Stimulated activated CD4-positive, alpha-beta T cell treated with anti-CD3 and anti-CD28 coated beads, Interleukin-15, amount 100 ng/mL, for 1 hour (primary cell): ENCODE results near the gene PDP2.
"Not testable (repeated sequence)": the region's sequence is repeated elsewhere in the genome, so short reads cannot be mapped to it uniquely, and the experiment has no call there.

Experiments used
- DNase-seq, 2 donors: peaks; one replicate each; pipeline ENCODE4 v3.0.0-alpha.2; 2020; ENCODE audit warnings: low read depth in 1 of 2, low spot score in 1 of 2

Gene PDP2

DNA sequence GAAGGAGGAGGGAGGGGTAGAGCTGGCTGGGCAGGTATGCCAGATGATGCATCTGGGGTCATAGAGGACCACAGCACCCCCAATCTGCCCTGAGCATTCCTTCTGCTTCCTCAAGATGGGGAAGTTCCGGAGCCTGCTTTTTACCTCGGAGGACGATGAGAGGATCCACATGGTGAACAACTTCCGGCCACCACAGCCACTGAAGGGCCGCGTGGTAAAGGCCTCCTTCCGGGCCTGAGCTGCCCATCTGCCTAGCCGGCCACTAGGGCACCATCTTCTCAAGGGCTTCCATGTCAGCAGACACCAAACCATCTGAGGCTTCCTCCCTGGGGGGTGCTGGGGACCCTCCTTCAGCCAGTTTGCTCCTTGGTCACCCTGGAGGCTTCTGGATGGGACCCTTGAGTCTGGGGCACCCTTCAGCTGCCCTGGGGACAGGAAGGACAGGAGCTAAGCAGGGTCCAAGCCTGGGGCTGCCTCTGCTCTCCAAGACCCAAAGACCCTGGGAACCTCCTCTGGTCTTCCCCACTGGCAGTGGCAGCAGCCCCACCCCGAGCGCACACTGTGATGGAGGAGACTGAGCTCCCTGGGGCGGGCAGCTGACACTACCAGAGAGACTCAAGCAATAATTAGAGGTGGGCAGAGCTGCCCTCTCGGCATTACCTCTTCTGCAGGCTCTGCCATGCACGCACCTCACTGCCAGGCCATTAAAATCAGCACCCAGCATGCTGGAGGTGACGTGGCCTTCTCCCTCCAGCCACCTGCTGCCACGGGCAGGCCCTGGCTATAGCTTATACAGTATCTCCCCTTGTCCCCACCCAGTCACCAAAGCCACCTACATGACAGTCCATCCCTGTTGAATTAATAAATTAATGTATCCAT, 26.8 kb upstream of the PDP2 start:
- DNase-seq: no peak

GRCh38 chr16:66856184-66856730, 24.1 kb upstream of the PDP2 start:
- DNase-seq: no peak

DNA sequence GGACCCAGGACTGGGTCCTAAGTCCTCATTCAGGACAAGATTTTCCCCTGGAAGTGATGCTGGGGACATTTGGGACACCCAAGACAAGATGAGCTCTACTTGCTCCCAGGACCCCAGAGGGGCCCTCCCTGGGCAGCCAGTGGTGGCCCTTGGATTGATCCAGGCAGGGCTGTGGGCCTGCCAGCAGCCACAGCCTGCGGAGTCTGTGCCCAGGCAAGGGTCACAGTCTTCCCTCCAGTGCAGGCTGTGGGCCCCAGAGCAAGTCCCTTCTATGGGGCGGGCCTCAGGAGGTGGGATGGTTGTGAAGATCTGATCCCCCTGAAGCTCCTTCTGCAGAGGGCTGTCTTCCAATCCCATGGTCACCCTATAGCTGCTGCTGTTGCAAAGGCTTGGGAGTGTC, 23.5 kb upstream of the PDP2 start:
- no peak for DNase-seq

DNA sequence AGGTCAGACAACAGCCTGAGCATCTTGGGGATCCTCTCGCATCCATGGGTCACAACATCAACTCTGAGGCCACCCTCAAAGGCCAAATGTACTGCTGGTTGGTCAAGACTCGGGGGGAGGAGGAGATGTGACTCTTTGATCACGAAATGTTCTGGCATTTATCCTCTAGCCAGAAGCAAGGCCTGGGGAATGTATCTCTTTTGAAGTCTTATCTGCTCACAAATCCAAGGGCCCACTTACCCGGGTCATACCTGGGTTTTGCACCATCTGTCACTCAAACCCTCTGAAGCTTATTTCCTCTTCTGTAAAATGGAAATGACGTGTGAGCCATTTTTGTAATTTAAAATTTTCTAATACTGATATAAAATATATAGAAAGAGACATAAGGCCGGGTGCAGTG, 22.9 kb upstream of the PDP2 start:
- DNase-seq: no peak

- DNase-seq: no peak
Measured at GRCh38 chr16:66858740-66859396, 21.4 kb upstream of the PDP2 start.

DNA sequence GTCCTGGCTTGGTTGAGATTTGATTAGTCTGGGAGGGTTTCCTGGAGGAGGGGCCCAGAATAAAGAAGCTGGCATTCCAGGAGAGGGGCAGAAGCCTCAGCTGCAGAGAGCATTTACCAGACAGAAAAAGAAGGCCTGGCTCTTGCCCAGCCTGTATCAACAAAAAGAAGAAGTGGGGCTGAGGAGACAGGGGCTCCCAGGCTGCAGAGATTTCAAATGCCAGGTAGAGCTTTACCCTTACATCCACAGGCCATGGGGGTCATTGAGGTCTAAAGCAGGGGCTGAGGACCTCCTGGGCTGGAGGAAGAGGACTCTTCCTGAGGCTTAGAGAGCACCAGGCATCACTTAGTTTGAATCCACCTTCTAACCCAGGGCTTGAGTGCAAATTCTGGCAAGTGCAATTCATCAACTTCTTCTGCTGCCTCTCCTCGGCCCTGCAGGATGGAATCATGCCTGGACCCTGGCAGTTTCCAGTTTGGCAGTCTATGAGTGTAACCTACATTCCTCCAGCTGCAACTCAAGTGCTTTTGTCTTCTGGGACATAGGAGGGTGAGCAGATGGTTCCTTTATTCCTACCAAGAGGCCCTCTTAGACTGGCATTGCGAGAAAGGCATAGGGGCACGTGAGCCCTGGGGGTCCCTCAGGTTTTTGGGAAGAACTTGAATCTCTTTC, 20.8 kb upstream of the PDP2 start:
- no peak for DNase-seq

DNA sequence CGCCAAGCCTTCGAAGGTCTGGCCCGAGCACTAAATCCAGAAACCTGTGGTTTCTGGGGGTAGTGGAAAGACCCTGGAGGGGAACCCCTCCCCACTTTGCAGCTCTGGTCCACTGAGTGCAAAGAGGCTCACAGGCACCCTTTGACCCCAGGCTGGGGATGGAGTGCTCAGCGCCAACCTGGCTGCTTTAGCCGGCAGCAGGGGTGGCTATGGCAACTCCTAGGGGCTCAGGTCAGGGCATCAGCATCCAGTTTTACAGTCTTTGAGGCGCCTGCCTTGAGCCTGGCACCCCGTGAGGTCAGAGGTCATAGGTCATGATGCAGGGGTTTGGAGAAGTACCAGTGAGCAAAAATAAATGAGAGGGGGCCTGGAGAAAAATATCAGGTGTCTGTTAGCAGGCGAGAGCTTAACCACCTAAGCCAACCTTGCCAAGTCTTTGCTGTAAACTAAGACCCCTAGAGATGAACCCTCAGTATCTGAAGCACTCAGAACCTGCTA, 18.2 kb upstream of the PDP2 start:
- no peak for DNase-seq

DNA sequence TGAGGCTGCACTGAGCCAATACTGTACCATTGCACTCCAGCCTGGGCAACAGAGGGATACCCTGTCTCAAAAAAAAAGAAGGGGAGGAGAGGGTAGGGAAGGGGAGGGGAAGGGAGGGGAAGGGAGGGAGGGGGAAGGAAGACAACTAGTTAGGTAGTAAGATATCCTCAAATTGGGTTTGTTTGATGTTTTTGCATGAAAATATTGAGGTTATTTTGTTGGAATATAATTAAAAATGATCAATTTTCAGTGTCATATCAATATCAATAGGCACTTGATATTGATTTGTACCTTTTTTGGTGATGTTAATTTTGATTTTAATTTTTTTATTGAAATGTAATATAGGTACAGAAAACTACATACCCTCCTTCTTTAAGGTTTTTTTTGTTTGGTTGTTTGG, 16.6 kb upstream of the PDP2 start:
- no peak for DNase-seq

DNA sequence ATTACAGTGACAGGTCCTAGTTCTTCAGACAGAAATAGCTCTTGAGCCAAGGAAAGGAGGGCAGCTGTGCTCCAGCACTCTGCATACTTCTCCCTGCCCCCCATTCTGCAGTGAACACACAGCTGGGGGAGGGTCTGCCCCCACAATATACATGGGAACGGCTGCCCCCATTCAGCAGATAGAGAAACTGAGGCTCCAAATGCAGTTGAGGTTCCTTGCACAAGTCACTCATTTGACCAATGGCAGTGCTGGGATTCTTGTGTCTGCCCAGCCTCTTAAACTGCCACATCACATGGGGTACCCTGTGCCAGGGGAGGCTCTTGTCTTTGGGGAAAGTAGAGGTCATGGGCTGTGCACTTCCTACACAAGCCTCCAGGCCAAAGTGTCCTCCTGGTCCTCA, 10.9 kb upstream of the PDP2 start:
- DNase-seq: no peak

DNA sequence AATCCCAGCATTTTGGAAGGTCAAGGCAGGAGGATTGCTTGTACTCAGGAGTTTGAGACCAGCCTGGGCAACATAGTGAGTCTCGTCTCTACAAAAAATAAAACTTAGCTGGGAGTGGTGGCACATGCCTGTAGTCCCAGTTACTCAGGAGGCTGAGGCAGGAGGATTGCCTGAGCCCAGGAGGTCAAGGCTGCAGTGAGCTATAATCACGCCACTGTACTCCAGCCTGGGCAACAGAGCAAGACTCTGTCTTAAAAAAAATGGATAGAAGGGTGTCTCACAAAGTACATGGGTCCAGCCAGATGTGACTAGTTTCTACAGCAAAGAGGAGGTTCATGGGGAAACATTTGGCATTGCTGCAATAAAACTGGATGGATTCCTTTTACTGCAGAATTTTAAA, 9.0 kb upstream of the PDP2 start:
- not testable (repeated sequence) for DNase-seq

GRCh38 chr16:66871840-66872239, 8.5 kb upstream of the PDP2 start:
- DNase-seq: no peak

DNA sequence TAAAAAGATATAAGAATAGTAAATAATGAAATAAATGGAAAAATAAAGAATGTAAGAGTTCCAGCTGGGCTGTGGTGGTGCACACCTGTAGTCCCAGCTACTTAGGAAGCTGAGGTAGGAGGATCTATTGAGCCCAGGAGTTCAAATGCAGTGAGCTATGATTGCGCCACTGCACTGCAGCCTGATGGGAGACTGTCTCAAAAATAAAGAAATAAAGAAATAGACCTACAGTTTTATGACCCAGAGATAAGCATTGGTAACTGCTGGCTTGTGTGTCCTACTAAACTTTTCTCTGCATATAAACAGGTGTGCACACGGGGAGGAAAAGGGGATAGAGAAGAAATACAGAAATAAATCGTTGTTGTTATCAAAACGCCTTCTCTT, 7.8 kb upstream of the PDP2 start:
- DNase-seq: no peak

- peak; percentile 77 to 78 for DNase-seq
Measured at GRCh38 chr16:66872943-66873684, 7.2 kb upstream of the PDP2 start.

DNA sequence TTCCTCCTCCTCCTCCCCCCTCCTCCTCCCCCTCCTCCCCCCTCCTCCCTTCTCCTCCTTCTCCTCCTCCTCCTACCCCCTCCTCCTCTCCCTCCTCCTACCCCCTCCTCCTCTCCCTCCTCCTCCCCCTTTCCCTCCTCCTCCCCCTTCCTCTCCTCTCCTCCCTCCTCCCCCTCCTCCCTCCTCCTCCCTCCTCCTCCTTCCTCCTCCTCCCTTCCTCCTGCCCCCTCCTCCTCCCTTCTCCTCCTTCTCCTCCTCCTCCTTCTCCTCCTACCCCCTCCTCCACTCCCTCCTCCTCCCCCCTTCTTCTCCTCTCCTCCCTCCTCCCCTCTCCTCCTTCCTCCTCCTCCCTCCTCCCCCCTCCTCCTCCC, 6.6 kb upstream of the PDP2 start:
- DNase-seq: no peak

GRCh38 chr16:66874079-66874775, 6.1 kb upstream of the PDP2 start:
- DNase-seq: no peak

DNA sequence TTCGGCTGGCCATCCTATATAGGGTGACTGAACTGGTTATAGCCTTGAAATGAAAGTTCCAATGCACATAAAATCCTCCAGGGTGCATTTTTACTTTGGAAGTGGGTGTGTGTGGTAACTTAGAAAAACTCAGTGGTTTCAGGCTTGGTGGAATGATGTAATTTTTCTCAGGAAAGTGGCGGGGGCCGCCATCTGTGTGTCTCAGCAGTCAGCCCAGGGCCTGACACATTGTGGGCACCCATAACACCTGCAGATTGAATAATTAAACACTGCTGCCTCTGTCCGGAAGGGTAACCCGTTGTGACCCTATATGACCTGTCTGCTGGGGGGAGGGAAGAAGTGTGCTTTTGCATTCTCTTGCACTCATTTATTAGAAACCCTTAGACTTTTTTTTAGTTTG, 2.2 kb upstream of the PDP2 start:
- DNase-seq: peak in 1 of 2 donors; percentile 38

- DNase-seq: no peak
Measured at GRCh38 chr16:66881014-66881417, 701 bp downstream of the PDP2 start.

- no peak for DNase-seq
Measured at GRCh38 chr16:66881560-66881959, 1.2 kb downstream of the PDP2 start.

DNA sequence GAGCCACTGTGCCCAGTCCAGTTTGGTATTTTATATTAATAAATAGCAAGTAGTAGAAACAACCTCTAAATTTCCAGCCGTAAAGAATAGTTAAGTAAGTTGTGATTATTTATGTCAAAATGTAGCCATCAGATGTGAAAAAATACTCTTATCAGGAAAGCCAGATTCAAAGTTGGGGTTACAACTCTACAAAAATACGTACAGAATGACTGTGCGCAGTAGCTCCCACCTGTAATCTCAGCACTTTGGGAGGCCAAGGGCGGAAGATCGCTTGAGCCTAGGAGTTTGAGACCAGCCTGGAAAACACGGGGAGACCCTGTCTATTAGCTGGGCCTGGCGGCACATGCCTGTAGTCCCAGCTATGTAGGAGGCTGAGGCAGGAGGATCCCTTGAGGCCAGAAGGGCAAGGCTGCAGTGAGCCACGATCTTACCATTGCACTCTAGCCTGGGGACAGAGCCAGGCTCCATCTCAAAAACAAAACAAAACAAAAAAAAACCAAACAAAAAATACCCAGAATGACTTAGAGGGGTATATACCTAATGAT, 1.7 kb downstream of the PDP2 start:
- DNase-seq: no peak

DNA sequence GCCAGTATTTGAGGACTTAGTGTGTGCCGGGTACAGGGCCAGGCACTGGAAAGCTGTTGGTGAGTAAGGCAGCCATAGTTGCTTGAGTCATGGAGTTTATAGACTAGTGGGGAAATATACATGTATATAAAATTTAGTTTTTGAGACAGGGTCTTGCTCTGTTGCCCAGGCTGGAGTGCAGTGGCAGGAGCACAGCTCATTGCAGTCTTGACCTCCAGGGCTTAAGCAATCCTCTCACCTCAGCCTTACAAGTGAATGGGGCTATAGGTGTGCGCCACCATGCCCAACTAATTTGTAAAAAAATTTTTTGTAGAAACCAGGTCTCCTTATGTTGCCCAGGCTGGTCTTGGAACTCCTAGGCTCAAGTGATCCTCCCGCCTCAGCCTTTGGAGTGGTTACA, 2.4 kb downstream of the PDP2 start:
- DNase-seq: no peak
